Calu3 (cell line): ENCODE data around the gene P3H4. TPM values are rescaled to one million over a fixed set of nuclear protein-coding genes. Genes with fewer than 3 reads are reported as not detected.

Experiments
- BruUV-seq: library from RNA; stranded (reverse); fragments of 400-500 nt; replicated peaks from 2 replicates; lab custom pipeline; 2021; lab: Mats Ljungman, UMichigan
- CTCF ChIA-PET: fragments of 300-600 bp; sonication (Branson Sonifier 250); formaldehyde crosslinking; loops from one replicate; lab custom pipeline; 2022; ENCODE audit warnings: antibody characterized with exemption; lab: Charles Lee
- DNase-seq: peaks from one replicate; pipeline ENCODE4 v3.0.0; 2022
- H3K27ac Mint-ChIP-seq: one replicate; pipeline ENCODE4 v1.8.0; 2022; ENCODE audit warnings: mixed read lengths; ENCODE audit not compliant: unreplicated experiment
- H3K27me3 Mint-ChIP-seq: one replicate; pipeline ENCODE4 v1.8.0; 2022; ENCODE audit warnings: mixed read lengths; ENCODE audit not compliant: unreplicated experiment
- H3K36me3 Mint-ChIP-seq: one replicate; pipeline ENCODE4 v1.8.0; 2022; ENCODE audit warnings: mild to moderate bottlenecking, moderate library complexity, mixed read lengths; ENCODE audit not compliant: insufficient read depth, unreplicated experiment
- H3K4me1 Mint-ChIP-seq: one replicate; pipeline ENCODE4 v1.8.0; 2022; ENCODE audit warnings: mild to moderate bottlenecking, low read depth, mixed read lengths; ENCODE audit not compliant: unreplicated experiment
- H3K4me3 Mint-ChIP-seq: one replicate; pipeline ENCODE4 v1.8.0; 2022; ENCODE audit warnings: mild to moderate bottlenecking, low read depth, moderate library complexity, mixed read lengths; ENCODE audit not compliant: unreplicated experiment
- H3K9me3 Mint-ChIP-seq: one replicate; pipeline ENCODE4 v1.8.0; 2022; ENCODE audit warnings: low read depth, mixed read lengths; ENCODE audit not compliant: unreplicated experiment
- CTCF ChIP-seq: fragments of 200-600 bp; IDR thresholded peaks from one replicate; pipeline ENCODE4 v1.8.0; 2022; ENCODE audit warnings: antibody characterized with exemption; ENCODE audit not compliant: unreplicated experiment
- intact Hi-C: fragments of 100-400 bp; cut with micrococcal nuclease; formaldehyde crosslinking; loops from one replicate; pipeline ENCODE4 v1.10.0; 2022; ENCODE audit not compliant: unreplicated experiment
- total RNA-seq: library from RNA; stranded (reverse); gene quantifications from 2 replicates; pipeline ENCODE4 v1.2.3, GENCODE V29; 2022

The P3H4 gene
- total RNA-seq, 1 experiment from 2014 or later: 19.9 TPM

GRCh38 chr17:41796121-41796895, 15.4 kb downstream of the P3H4 start:
- intact Hi-C loops: no loop called here
- DNase-seq: no peak
- H3K27me3 Mint-ChIP-seq: no peaks in the 10 kb centered on the region
- CTCF ChIA-PET: interaction anchor here (0.6 to 8.3 kb wide), 2 partner anchors 11 to 734 kb away, joined by 3 to 141 read pairs; partner anchors contain the start of gene JUP
- H3K27ac Mint-ChIP-seq: no peak overlapping the region
- no peaks in the 10 kb centered on the region for H3K9me3 Mint-ChIP-seq
- no peak for TF ChIP-seq CTCF
- peaks cover 71% of the 10 kb centered on the region for H3K4me1 Mint-ChIP-seq
- no peak overlapping the region for H3K4me3 Mint-ChIP-seq
- BruUV-seq: no TSS peak
- peaks cover 35% of the 10 kb centered on the region for H3K36me3 Mint-ChIP-seq

- TF ChIP-seq CTCF: no peak
- DNase-seq: no peak
- Mint-ChIP-seq H3K4me1 (peaks cover 54% of the 10 kb centered on the region), H3K9me3 (no peaks in the 10 kb centered on the region), H3K36me3 (peaks cover 26% of the 10 kb centered on the region), H3K27ac (no peak overlapping the region), H3K27me3 (no peaks in the 10 kb centered on the region), H3K4me3 (no peak overlapping the region)
- no TSS peak for BruUV-seq
- intact Hi-C loops: no loop called here
- CTCF ChIA-PET: interaction anchor here (0.6 to 1.0 kb wide), 5 partner anchors 9 to 62 kb away, joined by 3 to 6 read pairs (median 4); partner anchors contain the start of genes JUP and P3H4
Measured at GRCh38 chr17:41794540-41794975, 17.2 kb downstream of the P3H4 start.

- intact Hi-C loops: no loop called here
- CTCF ChIA-PET: interaction anchor here (0.6 to 1.8 kb wide), 6 partner anchors 8 to 61 kb away, joined by 3 to 7 read pairs (median 5); partner anchors contain the start of genes JUP and P3H4
- no peak for TF ChIP-seq CTCF
- peaks cover 49% of the 10 kb centered on the region for H3K4me1 Mint-ChIP-seq
- peaks cover 26% of the 10 kb centered on the region for H3K36me3 Mint-ChIP-seq
- H3K27ac Mint-ChIP-seq: peak overlapping the region; percentile 87
- no peak for DNase-seq
- BruUV-seq: no TSS peak
- H3K4me3 Mint-ChIP-seq: peak overlapping the region; percentile 55
- H3K27me3 Mint-ChIP-seq: no peaks in the 10 kb centered on the region
- H3K9me3 Mint-ChIP-seq: no peaks in the 10 kb centered on the region
Measured at GRCh38 chr17:41793784-41794539, 17.8 kb downstream of the P3H4 start.
